Suprapubic skin (tissue), 4 donors: ENCODE results near the gene NRXN3. TPM values are rescaled to one million over a fixed set of nuclear protein-coding genes. Genes with fewer than 3 reads are reported as not detected.

ENCODE experiments used
- DNase-seq, 2 donors: peaks; one replicate each; pipeline ENCODE4 v3.0.0-alpha.2; 2019; ENCODE audit warnings: low spot score in 2 of 2
- H3K27ac ChIP-seq: fragments of 200-600 bp; sonication (generic); one replicate; pipeline ENCODE4 v1.5.1; 2019
- H3K27me3 ChIP-seq: fragments of 200-600 bp; sonication (generic); one replicate; pipeline ENCODE4 v1.5.1; 2019
- H3K36me3 ChIP-seq: fragments of 200-600 bp; sonication (generic); one replicate; pipeline ENCODE4 v1.5.1; 2019
- H3K4me1 ChIP-seq: fragments of 200-600 bp; sonication (generic); one replicate; pipeline ENCODE4 v1.5.1; 2019
- H3K4me3 ChIP-seq: fragments of 200-600 bp; sonication (generic); one replicate; pipeline ENCODE4 v1.5.1; 2019; ENCODE audit warnings: mild to moderate bottlenecking
- H3K9me3 ChIP-seq: fragments of 200-600 bp; sonication (generic); one replicate; pipeline ENCODE4 v1.5.1; 2019
- CTCF ChIP-seq, 2 donors: fragments of 200-600 bp in 1 of 2; fragments of 450-650 bp in 1 of 2; sonication (generic) in 1 of 2; IDR thresholded peaks; one replicate each; pipeline ENCODE4 v1.5.1; 2016 to 2019; ENCODE audit warnings: antibody characterized with exemption in 2 of 2, mild to moderate bottlenecking in 1 of 2, moderate library complexity in 1 of 2
- EP300 ChIP-seq: sonication (generic); formaldehyde crosslinking; IDR thresholded peaks from one replicate; pipeline ENCODE4 v1.6.1; 2017; ENCODE audit warnings: antibody characterized with exemption
- POLR2A ChIP-seq, 2 donors: fragments of 450-650 bp; IDR thresholded peaks; one replicate each; pipeline ENCODE4 v1.6.1; 2017; ENCODE audit warnings: antibody characterized with exemption in 2 of 2, mild to moderate bottlenecking in 2 of 2, moderate library complexity in 2 of 2
- POLR2AphosphoS5 ChIP-seq, 3 donors: sonication (generic); formaldehyde crosslinking; IDR thresholded peaks; one replicate each; pipeline ENCODE4 v1.6.1; 2017; ENCODE audit warnings: antibody characterized with exemption in 3 of 3
- WGBS: methylation state at CpG from one replicate; pipeline ENCODE4 v1.1.5; 2018; 5-methylcytosine and 5-hydroxymethylcytosine counted together
- total RNA-seq, 4 donors: library from RNA; depleted of rRNA; stranded (reverse); fragments of >200 nt; gene quantifications; one replicate each; pipeline ENCODE4 v1.1.0, GENCODE V29; 2016

Gene NRXN3
- total RNA-seq, 4 donors from 2014 or later, result 0.79 to 4.3 (median 3.3) TPM

- 63% methylated on average over 3 of the region's 3 CpGs for WGBS
- no peaks in the 10 kb centered on the region for H3K9me3 ChIP-seq
- TF ChIP-seq POLR2AphosphoS5 (IDR thresholded peaks at IDR 0.05) (no peak), POLR2A (IDR thresholded peaks at IDR 0.05) (no peak), EP300 (no peak), CTCF (IDR thresholded peaks at IDR 0.05) (no peak)
- no peak for DNase-seq
- H3K4me1 ChIP-seq, result no peaks in the 10 kb centered on the region
- no peak overlapping the region for H3K4me3 ChIP-seq
- H3K36me3 ChIP-seq, result no peaks in the 10 kb centered on the region
- H3K27ac ChIP-seq, result no peak overlapping the region
- no peaks in the 10 kb centered on the region for H3K27me3 ChIP-seq
These were observed 121.8 kb downstream of the NRXN3 start for GRCh38 chr14:78292003-78292402.

GRCh38 chr14:78297858-78298257, 127.7 kb downstream of the NRXN3 start:
- Histone ChIP-seq H3K27ac (no peak overlapping the region), H3K9me3 (no peaks in the 10 kb centered on the region), H3K27me3 (peaks cover 4% of the 10 kb centered on the region), H3K4me1 (no peaks in the 10 kb centered on the region), H3K36me3 (no peaks in the 10 kb centered on the region), H3K4me3 (no peak overlapping the region)
- no peak for DNase-seq
- 54% methylated on average over 11 of the region's 11 CpGs for WGBS
- TF ChIP-seq POLR2A (IDR thresholded peaks at IDR 0.05) (no peak), CTCF (IDR thresholded peaks at IDR 0.05) (no peak), POLR2AphosphoS5 (IDR thresholded peaks at IDR 0.05) (no peak), EP300 (no peak)

GRCh38 chr14:78298298-78298697, 128.1 kb downstream of the NRXN3 start:
- 40% methylated on average over 1 of the region's 1 CpG for WGBS
- Histone ChIP-seq H3K4me3 (no peak overlapping the region), H3K36me3 (no peaks in the 10 kb centered on the region), H3K27me3 (peaks cover 4% of the 10 kb centered on the region), H3K27ac (no peak overlapping the region), H3K9me3 (no peaks in the 10 kb centered on the region), H3K4me1 (no peaks in the 10 kb centered on the region)
- no peak for TF ChIP-seq EP300
- no peak for TF ChIP-seq CTCF (IDR thresholded peaks at IDR 0.05)
- no peak for TF ChIP-seq POLR2A (IDR thresholded peaks at IDR 0.05)
- no peak for TF ChIP-seq POLR2AphosphoS5 (IDR thresholded peaks at IDR 0.05)
- no peak for DNase-seq

GRCh38 chr14:78302841-78303240, 132.7 kb downstream of the NRXN3 start:
- no peak overlapping the region for H3K27ac ChIP-seq
- TF ChIP-seq POLR2AphosphoS5 (IDR thresholded peaks at IDR 0.05) (no peak), CTCF (IDR thresholded peaks at IDR 0.05) (no peak), EP300 (no peak), POLR2A (IDR thresholded peaks at IDR 0.05) (no peak)
- no peak overlapping the region for H3K4me3 ChIP-seq
- no peak for DNase-seq
- H3K36me3 ChIP-seq, result no peaks in the 10 kb centered on the region
- peaks cover 1% of the 10 kb centered on the region for H3K27me3 ChIP-seq
- no peaks in the 10 kb centered on the region for H3K9me3 ChIP-seq
- H3K4me1 ChIP-seq, result no peaks in the 10 kb centered on the region
- WGBS, result 41% methylated on average over 2 of the region's 2 CpGs

GRCh38 chr14:78307671-78308070, 137.5 kb downstream of the NRXN3 start:
- TF ChIP-seq POLR2AphosphoS5 (IDR thresholded peaks at IDR 0.05) (no peak), POLR2A (IDR thresholded peaks at IDR 0.05) (no peak), EP300 (no peak), CTCF (IDR thresholded peaks at IDR 0.05) (no peak)
- DNase-seq, result no peak
- WGBS, result 51% methylated on average over 2 of the region's 2 CpGs
- Histone ChIP-seq H3K27me3 (no peaks in the 10 kb centered on the region), H3K4me1 (no peaks in the 10 kb centered on the region), H3K9me3 (no peaks in the 10 kb centered on the region), H3K4me3 (no peak overlapping the region), H3K27ac (no peak overlapping the region), H3K36me3 (no peaks in the 10 kb centered on the region)
